ENCODE results near the gene PIP5K1B.
A peak's percentile ranks its signal among the peaks of the same experiment; 100 is the strongest.

PIP5K1B gene

GRCh38 chr9:68740561-68740960 lies 35.5 kb downstream of the PIP5K1B start:
- no peak for DNase-seq

- no peak for DNase-seq
These were observed 36.2 kb downstream of the PIP5K1B start for GRCh38 chr9:68741234-68741633.

- no peak for DNase-seq
These were observed 36.8 kb downstream of the PIP5K1B start for GRCh38 chr9:68741704-68742332.

- no peak for DNase-seq
These were observed 37.3 kb downstream of the PIP5K1B start for GRCh38 chr9:68742333-68742730.

GRCh38 chr9:68744426-68744825 lies 39.4 kb downstream of the PIP5K1B start:
- DNase-seq = no peak

GRCh38 chr9:68746525-68746924 lies 41.5 kb downstream of the PIP5K1B start:
- DNase-seq = no peak

GRCh38 chr9:68747043-68747533 lies 42.0 kb downstream of the PIP5K1B start:
- no peak for DNase-seq

GRCh38 chr9:68749135-68749534 lies 44.1 kb downstream of the PIP5K1B start:
- DNase-seq = no peak

GRCh38 chr9:68749579-68750159 lies 44.6 kb downstream of the PIP5K1B start:
- no peak for DNase-seq

- no peak for DNase-seq
These were observed 45.2 kb downstream of the PIP5K1B start for GRCh38 chr9:68750255-68750654.

- no peak for DNase-seq
These were observed 45.7 kb downstream of the PIP5K1B start for GRCh38 chr9:68750786-68751185.

- peak; percentile 2 for DNase-seq
These were observed 46.5 kb downstream of the PIP5K1B start for GRCh38 chr9:68751556-68751955.

- no peak for DNase-seq
These were observed 50.0 kb downstream of the PIP5K1B start for GRCh38 chr9:68755051-68755450.

- DNase-seq = no peak
These were observed 50.7 kb downstream of the PIP5K1B start for GRCh38 chr9:68755752-68756151.

GRCh38 chr9:68759981-68760673 lies 55.1 kb downstream of the PIP5K1B start:
- no peak for DNase-seq

- DNase-seq = no peak
These were observed 55.8 kb downstream of the PIP5K1B start for GRCh38 chr9:68760674-68761333.

- DNase-seq = no peak
These were observed 57.5 kb downstream of the PIP5K1B start for GRCh38 chr9:68762570-68762969.

GRCh38 chr9:68763104-68763503 lies 58.1 kb downstream of the PIP5K1B start:
- DNase-seq = no peak

GRCh38 chr9:68768619-68769018 lies 63.6 kb downstream of the PIP5K1B start:
- DNase-seq = no peak

GRCh38 chr9:68769852-68770251 lies 64.8 kb downstream of the PIP5K1B start:
- DNase-seq = no peak

- DNase-seq = no peak
These were observed 66.3 kb downstream of the PIP5K1B start for GRCh38 chr9:68771376-68771775.

GRCh38 chr9:68775003-68775730 lies 70.1 kb downstream of the PIP5K1B start:
- peak; percentile 28 for DNase-seq

Measured in fibroblast of skin of scalp (primary cell).